GM21447 (cell line): ENCODE data around the gene ATG3.
"Not testable (repeated sequence)": the region's sequence is repeated elsewhere in the genome, so short reads cannot be mapped to it uniquely, and the experiment has no call there.

Experiments
- ATAC-seq: cut with Tn5 transposase; IDR thresholded peaks from one replicate; pipeline ENCODE4 v1.9.1; 2021; ENCODE audit not compliant: unreplicated experiment

Gene ATG3

DNA sequence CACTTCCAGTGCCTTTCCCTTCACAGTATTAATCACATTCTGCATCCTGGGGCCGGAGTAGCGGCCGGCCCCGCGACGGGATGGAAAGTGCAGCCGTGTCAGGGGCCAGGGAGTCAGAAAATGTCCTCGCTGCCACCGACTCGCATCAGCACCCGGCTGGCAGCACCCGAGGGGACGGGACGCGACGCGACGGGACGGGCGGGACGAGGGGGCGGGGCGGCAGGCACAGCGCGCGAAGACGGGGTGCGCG is 353 bp downstream of the ATG3 start:
- ATAC-seq, result peak; percentile 42

DNA sequence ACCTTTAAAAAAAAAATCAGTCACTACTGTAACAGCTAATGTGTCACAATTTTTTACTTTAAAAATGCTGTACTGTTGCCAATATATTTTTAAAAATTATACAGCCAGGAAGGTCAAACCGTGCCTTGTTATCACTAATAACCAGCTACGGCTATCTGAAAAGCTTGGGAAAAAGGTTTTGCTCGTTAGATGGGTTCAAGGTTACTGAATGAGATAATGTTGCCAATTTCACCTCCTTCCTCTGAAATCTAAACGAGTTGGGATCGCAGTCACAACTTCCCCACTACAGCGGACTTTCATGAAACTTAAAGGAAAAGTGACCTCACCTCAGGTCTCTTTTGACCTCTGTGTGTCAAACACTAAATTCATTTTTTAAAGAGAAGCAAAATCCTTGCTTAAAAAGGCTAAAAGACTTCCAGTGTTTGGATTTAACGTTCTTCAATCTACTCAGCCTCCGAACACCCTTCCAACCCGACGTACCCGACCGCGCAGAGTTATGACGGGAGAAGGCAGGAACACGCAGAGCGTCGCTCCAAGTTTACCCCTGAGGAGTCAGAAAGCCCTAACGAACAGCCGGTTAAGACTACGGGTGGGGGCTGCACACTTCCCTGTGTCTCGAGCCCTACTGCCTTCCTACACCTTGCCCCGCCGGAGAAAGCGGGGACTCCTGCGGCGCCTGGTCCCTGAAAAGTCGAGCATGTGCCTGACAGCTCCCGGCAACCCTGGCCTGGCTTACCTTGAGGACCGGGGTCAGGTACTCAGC is 860 bp downstream of the ATG3 start:
- peak; percentile 30 for ATAC-seq

DNA sequence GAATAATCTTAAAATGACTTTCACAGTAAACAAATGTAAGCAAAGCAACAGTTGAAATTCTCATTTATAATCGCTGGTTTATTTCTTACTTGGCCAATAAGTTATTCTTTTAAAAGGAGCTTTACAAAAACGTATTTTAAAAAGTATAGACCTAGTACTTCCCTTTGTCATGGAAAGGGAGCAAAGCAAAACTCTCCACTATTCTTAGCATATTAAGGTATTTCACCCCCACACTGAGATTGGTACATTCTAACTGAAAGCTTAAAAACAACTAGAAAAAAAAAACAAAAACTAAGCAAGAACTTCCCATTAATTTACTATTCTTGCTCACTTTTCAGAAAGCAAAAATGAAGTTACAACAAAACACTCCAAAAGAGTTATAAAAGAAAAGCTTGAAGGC is 1.5 kb downstream of the ATG3 start:
- ATAC-seq, result no peak

DNA sequence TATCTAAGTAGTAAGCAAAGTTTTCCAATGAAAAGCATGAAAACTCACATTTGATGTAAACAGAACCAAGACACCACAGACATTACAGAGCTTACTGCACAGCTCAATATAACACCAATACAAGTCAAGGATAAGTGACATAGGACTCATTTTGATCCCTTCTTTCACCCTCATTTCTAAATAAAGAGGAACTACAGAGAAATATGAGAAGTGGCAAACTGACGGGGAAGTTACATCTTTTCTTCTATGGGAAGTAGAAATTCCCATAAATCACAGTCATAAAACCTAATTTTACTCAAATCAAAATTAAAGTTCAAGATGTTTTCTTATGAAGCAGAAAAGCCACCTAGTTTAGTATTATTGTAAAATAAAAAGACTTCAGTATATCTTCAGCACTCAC is 3.8 kb downstream of the ATG3 start:
- ATAC-seq, result no peak

- no peak for ATAC-seq
Observed at GRCh38 chr3:112555535-112556170, 6.1 kb downstream of the ATG3 start.

DNA sequence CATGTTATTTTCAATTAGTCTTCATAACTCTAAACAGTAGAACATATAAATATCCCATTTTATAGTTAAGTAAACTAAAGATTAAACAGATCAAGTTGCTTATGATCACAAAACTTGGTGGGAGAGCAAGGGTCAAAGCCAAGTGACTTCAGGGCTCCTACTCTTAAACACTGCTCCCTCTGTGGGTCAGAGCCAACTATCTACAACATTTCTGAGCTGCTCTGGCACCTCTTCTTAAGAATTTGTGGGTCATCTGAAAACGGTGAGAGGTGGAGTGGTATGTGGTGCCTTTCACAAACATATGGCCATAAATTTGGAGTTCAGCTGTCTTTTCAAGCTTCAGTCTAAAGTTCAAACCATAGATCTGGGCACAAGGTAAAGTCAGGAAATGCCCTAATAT is 10.9 kb downstream of the ATG3 start:
- ATAC-seq, result no peak

GRCh38 chr3:112546216-112546759 is 15.5 kb downstream of the ATG3 start:
- no peak for ATAC-seq

DNA sequence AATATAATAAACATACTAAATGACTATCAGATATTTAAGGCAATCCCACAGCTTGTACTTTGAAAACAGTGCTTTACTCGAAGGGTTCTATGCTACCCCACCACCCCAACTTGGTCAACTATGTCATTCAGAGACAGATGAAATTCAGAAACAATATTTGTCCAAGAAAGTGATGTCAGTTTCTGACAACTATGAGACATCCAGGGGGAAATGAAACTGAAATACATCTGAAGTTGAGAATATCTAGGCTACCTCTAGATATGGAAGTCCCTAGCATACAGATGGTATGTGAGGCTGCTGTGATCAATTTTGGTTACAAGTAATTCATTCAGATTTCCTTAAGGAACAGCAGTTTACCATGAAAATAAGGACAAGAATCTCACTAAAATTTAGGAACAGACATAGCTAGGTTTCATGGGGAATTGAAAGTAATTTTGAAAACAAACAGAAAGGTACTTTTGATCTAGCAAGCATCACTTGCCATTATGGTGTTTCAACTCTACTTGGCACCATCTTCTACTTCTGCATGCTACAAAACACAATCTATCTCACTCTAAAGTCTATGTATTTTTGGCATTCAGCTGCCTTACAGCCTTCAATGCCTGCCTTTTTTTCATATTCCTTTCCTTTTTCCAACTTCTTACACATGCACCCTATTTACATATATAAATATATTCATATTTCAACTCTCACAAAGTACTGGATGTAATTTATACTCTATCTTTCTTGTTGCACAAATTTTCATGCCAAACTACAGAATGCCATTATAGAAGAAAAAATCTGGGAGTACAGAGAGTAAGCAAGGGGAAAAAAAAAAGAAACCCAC is 21.7 kb downstream of the ATG3 start:
- ATAC-seq, result peak; percentile 91

- no peak for ATAC-seq
Observed at GRCh38 chr3:112531358-112531781, 30.4 kb downstream of the ATG3 start.

DNA sequence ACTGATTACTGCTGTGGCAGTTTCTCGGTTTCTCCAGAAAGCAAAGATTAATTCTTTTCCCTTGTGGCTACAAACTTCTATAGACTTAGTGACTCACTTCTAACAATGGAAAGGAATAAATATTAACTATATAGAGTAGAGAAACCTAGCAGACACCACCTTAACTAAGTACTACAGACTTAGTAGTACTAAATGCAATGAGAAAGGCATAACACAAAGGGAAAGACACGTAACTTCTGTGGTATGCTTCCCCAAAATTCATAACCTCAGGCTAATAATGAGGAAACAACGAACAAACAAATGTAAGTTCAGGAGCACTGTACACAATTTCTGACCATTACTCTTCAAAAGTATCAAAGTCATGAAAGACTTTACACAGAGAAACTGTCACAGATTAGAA is 31.2 kb downstream of the ATG3 start:
- ATAC-seq, result no peak

- ATAC-seq, result not testable (repeated sequence)
Observed at GRCh38 chr3:112524127-112524526, 37.6 kb downstream of the ATG3 start.

GRCh38 chr3:112519424-112520001 is 42.2 kb downstream of the ATG3 start:
- ATAC-seq, result no peak

- ATAC-seq, result not testable (repeated sequence)
Observed at GRCh38 chr3:112518970-112519369, 42.8 kb downstream of the ATG3 start.

DNA sequence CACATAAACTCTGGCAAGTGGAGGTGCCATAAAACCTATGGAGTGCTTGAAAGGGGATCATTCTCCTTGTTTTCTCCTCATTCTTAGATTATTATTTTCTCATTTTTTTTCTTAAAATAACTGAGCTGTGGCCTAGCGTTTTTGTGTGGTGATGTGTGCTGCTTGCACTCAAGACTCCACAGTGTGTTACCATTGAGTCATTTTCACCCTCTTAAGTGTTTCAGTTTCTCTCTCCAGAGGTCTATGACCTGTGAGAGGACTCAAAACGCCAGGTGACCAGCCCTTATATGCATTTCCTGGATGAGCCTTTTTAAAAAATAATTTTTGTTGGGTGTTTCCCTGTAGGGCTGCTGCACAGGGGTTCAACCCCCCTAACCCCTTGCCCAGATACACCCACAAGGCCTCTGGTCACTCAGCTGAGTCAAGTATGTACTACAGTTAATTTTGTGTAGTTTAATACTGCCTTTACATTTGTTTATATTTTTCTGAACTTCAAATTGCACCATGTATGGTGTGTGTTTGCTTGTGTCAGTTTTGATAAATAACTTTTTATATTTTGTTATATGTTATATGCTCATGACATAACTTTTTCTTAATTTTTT is 47.1 kb downstream of the ATG3 start:
- peak; percentile 100 for ATAC-seq

DNA sequence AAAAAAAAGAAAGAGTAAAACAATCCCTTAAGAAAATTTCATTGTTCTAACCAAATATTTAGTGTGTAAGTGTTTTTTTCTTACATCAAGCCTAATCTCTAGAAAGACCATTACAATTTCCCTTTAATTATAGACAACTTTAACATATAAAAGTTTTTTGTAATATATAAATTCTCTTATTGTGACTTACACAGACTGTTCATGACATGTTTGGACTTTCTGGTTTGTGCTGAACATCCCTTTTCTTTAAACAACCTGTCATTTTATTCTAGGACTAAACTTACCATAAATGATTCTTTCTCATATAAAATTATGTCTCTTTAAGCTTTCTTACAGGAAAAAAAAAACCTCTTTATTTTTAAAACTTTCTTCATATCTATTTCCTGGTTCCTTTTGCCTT is 49.4 kb downstream of the ATG3 start:
- ATAC-seq, result no peak

DNA sequence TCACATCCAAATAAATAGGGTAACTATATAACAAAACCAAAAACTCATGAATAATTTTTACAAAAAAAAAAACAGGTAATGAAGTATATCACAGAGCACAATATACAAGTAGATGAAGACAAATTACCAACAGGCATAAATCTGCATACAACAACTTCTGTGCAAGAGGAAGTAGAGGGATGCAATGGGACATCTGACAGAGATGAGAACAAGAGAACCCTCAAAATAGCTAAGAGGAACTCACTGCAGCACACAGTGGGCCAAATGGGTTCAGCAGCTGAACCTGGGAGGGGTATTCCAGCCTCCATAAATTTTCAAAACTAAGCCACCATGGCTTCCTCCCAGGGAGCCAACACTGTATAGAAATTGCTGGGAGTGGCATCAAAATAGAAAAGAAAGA is 52.9 kb downstream of the ATG3 start:
- ATAC-seq, result no peak

- ATAC-seq, result no peak
Observed at GRCh38 chr3:112508261-112508660, 53.5 kb downstream of the ATG3 start.

- ATAC-seq, result no peak
Observed at GRCh38 chr3:112505907-112506306, 55.9 kb downstream of the ATG3 start.

DNA sequence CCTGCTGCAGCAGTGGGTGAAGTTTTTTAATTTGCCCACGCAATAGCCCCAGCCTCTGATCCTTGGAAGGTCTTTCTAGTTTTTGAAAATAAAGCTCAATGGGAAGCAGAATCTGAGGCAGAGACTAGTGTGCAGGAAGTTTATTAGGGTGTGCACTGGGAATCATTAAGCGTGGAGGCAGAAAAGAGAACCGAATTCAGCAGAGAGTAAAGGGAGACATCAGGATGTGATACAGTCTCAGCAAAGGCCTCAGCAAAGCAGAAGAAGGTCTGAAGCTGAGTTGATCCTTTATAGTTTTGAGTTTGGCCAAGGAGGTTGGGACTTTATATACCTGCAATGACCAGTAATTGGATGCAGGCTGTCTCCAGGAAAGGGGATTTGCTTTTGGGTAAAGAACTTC is 57.6 kb downstream of the ATG3 start:
- no peak for ATAC-seq

DNA sequence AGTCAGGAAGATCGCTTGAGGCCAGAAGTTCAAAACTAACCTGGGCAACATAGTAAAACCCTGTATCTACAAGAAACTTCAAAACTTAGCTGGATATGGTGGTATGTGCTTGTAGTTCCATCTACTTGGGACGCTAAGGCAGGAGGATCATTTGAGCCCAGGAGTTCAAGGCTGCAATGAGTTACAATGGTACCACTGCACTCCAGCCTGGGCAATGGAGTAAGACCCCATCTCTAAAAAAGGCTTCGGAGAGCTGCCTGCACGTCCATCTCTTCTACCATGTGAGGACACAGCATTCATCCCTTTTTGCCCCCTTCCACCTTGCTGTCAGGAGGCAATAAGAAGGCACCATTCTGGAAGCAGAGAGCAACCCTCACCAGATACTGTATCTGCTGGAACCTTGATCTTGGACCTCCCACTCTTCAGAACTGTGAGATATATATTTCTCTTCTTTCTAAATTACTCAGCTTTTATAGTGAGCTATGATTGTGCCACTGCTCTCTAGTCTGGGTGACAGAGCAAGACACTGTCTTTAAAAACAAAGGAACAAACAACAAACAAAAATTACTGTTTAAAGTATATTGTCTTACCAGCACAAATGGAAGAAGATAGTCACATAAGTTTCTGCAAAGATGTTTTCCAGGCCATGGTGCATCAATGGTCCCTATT is 58.3 kb downstream of the ATG3 start:
- ATAC-seq, result no peak

- no peak for ATAC-seq
Observed at GRCh38 chr3:112500621-112501020, 61.1 kb downstream of the ATG3 start.
